Inferior parietal cortex (tissue), 1 donor: ENCODE measurements around the gene TSKU.

Source experiments
- DNase-seq: peaks from one replicate; pipeline ENCODE4 v3.0.0-alpha.2; 2016; ENCODE audit errors: extremely low spot score

TSKU gene

GRCh38 chr11:76770642-76771445 is 12.3 kb upstream of the TSKU start:
- no peak for DNase-seq

DNA sequence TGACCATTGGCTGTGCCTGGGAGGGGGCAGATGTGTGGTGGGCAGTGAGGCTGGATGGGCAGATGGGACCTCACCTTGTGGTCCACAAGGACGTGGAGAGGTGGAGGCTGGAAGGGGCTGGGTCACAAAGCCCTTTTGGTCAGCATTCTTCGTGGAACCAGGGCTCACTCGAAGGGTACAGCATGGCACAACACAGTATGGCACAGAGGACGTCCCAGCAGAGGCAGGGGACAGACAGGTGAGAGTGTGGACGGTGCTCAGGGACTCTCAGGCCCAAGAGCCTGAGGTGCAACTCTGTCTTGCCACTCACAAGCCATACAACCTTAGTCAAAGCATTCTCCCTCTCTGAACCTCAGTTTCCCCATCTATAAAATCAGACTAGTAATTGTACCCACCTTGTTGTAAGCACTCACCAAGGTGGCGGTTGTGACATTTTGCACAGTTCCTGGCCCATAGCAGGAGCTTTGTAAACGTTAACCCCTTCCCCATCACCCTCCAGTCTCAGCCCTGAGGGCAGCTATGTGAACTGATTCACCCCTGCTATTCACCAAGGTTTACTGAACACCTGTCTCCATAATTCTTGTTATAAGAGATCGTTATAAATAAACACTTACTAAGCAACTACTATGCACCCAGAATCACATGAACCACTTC is 11.6 kb upstream of the TSKU start:
- no peak for DNase-seq

GRCh38 chr11:76772100-76772782 is 10.9 kb upstream of the TSKU start:
- DNase-seq: no peak

GRCh38 chr11:76772783-76773106 is 10.4 kb upstream of the TSKU start:
- DNase-seq: no peak

DNA sequence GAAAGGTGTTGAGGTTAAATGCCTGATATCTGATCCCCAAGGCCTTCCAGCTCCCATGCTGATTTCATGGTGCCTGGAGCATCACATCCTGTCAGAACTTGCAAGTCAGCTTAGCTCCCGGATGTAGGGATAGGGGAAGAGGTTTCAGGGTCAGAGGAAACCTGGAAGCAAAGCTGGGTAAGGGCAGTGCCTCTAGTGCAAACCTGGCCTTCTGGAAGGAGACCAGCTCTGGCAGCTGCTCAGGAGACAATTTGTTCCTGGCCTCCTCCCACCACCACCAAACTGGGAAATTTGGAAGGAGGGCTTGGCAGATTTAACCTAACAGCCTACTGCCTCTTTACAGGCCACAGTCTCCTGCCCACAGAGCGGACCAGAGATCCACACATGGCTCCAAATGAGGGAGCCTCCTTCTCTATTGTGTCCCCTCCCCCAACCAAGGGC is 9.2 kb upstream of the TSKU start:
- no peak for DNase-seq

DNA sequence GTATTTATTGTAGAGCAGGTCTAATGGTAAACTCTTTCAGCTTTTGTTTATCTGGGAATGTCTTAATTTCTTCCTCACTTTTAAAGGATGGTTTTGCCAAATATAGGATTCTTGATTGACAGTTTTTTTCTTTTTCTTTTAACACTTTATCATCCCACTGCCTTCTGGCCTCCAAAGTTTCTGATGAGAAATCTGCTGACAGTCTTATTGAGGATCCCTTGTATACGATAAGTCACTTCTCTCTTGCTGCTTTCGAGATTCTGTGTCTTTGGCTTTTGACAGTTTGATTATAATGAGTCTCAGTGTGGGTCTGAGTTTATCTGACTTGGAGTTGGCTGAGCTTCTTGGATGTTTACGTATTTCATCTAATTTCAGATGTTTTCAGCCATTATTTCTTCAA is 6.7 kb upstream of the TSKU start:
- no peak for DNase-seq

DNA sequence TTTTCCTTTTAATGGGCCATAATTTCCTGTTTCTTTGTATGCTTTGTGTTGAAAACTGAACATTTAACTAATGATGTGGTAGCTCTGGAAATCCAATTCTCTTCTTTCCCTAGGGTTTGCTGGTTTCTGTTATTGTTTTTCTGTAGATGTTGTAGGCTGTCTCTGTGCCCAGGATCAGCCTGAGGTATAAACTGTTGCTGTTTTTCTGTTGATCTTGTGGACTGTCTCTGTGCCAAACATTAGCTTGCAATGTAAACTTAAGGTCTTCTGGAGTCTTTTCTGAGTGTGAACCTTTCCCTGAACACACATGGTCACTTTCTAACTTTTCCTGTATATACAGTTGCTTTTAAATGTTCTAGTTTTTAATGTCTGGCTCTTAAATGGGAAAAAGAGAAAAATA is 5.9 kb upstream of the TSKU start:
- no peak for DNase-seq

DNA sequence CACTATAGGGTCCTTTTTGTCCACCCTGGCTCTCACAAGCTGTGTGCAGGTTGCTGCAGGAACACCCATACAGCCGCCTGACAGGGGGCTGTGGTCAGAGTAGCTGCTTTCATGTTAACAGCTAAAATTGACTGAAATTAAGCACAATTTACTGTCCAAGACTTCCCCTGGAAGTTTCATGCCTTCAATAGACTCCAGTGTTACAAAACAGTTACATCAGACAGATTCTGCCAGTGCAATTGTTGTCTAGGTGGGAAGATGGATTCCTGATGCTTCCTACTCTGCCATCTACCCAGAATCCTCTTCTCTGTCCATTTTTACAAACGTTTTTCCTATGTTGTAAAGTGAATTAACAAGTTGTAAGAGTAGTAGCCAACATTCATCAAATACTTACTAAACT is 5.3 kb upstream of the TSKU start:
- DNase-seq: no peak

- DNase-seq: no peak
Observed at GRCh38 chr11:76778874-76779273, 4.3 kb upstream of the TSKU start.

DNA sequence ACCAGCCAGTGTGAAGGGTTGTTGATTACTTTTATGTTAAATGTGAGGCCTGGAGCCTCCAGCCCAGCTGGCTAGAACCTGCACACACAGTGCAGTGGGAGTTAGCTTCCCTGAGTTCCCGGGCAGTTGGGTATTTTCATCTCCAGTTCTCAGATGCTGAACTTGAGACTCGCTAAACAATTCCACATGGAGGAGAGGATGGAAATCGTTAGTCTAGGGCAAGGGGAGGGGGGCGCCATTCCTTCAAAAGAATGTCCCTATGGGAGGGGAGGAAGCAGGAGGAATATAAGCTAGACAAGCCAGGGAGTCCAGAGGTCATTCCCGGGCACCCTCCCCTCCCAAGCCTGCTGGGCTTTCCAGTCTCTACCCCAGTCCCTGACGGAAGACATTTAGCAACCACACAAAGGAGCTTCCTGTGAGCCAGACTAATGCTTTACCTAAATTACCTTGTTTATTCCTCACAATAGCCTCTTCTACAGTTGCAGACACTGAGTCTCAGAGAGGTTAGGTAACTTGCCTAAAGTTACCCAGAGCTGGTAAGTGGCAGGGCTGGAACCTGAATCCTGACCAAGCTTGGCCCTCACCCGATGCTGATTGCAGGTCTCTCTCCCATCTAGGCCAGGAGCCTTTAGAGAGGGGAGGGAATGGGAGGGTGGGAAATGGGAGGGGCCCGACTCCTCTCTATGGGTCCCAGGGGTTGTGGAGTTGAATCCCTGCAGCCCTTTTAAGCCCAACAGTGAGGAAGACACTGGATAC is 1.9 kb upstream of the TSKU start:
- no peak for DNase-seq

GRCh38 chr11:76781807-76782530 is 1.2 kb upstream of the TSKU start:
- DNase-seq: no peak

DNA sequence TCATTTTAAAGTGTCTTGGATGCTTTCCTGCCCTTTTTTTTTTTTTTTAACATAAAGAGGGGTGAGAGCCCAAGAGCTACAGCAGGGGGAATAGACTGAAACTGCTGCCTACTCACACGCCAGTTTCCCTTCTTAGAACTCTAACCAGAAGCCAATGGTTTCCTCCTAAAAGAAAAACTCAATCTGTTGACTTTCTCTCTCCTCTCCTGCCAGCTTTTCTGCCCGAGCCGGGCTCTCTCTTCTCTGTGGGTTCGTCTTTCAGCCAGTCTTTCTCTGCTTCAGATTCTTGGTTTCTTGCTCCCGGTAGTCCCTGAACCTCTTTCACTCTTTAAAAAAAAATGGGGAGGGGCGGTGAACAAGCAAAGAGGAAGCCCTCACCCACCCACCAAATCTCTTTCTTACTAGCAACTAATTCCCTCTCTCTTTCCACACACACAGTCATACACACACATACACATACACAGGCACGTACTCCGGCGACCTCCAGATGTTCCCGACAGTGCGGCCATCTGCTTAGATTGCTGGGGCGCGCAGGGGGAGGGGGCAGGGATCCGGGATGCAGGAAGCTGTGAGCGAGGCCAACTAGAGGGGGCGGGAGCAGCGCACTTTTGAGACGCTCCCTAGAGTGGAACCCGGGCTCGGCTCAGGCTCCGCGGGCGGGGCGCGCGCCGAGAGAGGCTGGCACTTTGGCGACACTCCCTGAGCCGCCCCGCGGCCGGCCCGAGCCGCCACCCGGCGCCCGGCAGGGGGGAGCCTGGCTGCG is 444 bp upstream of the TSKU start:
- DNase-seq: peak; percentile 62

GRCh38 chr11:76783896-76784813 is 999 bp downstream of the TSKU start:
- DNase-seq: no peak

- no peak for DNase-seq
Observed at GRCh38 chr11:76785513-76785912, 2.4 kb downstream of the TSKU start.

DNA sequence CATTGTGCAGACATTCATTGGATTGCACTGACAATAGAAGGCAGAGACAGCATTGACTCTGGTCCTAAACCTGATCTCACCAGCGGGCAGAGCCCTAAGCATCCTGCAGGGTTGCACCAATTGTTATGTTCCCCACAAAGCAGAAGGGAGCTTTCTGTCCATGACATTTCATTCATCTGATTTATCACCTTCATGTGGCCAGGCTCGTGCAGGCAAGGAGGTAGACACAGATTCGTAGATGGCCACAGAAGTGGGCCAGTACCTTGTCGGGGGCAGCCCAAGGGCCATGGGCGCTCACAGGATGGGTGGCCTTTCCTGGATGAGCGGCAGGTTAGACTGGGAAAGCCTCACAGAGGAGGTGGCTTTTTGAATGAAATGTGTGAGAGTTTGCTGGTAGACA is 2.9 kb downstream of the TSKU start:
- no peak for DNase-seq

DNA sequence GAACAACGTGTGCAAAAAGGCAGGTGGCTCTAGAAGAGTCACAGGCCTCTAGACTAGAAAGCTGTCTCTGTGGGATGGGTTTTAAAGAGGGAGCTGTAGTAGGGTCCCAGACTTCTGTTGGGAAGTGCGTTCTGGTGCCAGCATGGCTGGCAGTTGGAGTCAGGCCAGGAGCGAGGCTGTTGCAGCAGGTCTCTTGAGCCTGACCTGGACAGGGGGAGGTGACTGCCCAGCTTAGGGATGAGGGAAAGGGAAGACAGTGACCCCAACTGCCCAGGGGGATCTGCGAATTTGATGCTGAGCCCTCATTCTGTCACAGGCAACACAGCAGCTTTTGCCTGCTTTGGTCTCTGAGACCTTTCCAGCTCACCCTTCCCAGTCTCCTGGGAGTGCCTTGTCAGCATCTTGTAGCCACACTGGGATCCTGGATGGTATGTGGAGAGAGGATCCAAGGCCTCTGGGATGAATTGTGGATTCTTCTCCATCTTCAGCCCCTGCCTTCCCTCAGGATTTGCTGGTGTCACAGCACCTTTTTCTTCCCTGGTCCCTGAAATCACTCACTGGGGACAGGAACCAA is 3.4 kb downstream of the TSKU start:
- DNase-seq: no peak

- no peak for DNase-seq
Observed at GRCh38 chr11:76787271-76787670, 4.1 kb downstream of the TSKU start.

DNA sequence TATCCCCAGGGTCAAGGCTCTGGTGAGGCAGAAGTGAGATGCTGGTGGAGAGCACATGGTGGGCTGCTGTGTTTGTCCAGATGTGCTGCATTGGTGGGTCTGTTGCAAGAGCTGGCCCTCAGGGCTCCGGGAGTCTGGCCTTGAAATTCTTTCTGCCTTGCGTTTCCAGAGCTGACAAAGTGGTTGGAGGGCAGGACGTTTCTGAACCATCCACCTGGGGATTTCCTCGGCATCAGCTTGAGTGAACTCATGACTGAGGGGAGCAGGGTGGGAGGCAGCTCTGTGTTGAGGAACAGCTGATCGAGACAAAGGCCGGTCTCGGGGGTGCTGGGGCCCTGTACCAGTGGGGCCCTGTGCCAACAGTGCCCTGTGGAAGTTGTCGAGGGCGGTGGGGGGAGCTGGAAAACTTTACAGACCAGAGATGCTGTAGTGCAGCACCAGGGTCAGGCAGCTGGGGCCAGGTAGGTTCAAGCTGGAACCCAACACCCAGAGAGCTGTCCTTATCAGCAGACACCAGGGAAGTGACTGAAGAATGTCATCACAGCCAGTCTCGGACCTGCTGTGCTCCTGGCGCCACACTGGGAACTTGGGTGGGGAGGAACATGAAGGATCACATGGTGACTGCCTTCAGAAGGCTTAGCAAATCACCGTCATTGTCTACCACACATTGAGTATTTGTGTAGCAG is 4.9 kb downstream of the TSKU start:
- no peak for DNase-seq
